ENCODE results near the gene CBX8.

Gene CBX8

GRCh38 chr17:79835470-79835899 is 38.6 kb upstream of the CBX8 start:
- no peak for DNase-seq (ENCODE audit: low read depth)

DNA sequence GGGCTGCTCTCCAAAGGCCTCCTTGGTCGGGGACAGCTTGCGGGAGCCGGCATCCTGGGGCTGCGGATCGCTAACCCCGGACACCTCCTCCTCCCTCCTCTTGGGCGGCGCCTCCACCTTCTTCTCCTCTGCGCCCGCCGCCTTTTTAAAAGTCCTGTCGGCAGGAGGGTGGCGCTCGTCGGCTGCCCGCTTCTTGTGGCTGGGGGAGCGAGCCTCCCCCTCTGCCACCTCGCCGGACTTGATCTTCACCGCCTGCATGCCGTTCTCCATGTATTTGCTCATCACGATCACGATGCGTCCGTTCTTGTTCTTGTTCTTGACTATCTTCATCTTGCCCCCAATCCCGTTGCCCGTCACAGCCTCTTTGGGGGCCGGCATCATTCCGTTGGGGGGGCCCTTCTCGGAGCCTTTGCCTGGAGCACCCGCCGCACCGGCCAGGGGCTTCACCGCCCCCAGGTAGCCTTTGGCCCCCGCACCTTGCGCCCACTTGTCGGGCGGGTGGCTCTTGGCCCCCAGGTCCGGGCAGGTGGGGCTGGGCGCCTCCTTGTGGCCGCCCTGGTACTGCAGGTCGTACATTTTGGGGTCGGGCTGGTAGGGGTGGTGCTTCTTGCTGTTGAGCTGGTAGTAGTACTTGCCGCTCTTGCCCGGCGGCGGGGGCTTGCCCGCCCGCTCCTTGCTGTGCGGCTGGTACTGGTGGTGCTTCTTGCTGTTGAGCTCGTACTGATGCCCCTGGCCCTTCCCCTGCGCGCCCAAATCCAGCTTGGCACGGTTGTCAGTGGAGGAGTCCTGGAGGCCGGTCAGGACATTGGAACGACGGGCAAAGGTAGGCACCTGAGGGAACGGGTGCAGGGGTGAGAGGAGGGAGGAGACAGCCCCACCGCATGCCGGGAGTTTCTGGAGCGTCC is 37.9 kb upstream of the CBX8 start:
- no peak for DNase-seq (ENCODE audit: low read depth)

DNA sequence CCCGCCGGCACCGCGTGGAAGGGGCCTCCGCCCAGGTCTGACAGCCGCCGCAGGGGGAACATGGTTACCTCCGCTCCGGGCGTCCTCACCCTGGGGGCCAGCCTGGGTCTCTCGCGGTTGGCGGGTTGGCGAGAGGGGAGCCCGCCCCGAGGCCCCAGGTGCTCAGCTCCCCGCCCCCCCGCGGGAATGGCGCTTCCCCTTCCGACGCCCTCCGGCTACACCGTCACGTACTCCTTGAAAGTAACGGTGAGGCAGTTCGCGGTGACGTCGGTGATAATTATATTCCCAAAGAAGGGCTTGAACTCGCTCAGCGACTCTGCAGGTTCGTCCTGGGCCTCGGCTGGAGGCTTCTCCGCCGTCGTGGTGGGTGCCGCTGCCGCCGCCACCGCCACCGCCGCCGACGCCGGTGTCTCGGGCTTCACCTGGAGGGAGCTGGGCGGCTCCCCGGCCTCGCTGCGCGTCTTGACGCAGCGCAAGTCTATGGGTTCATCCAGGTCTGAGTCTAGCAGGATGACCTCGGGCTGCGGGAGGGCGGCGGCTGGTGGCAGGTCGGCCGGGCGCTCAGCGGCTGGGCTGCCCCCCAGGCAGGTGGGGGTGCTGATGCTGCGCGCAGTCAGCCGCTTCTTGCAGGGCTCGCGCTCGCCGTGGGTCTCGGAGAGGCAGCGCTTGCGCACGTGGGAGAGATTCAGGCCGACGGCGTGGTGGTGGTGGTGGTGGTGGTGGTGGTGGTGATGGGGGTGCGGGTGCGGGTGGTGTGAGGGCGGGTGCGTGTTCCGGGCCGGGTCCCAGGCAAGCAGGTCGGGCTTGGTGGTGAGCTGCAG is 37.1 kb upstream of the CBX8 start:
- no peak for DNase-seq (ENCODE audit: low read depth)

DNA sequence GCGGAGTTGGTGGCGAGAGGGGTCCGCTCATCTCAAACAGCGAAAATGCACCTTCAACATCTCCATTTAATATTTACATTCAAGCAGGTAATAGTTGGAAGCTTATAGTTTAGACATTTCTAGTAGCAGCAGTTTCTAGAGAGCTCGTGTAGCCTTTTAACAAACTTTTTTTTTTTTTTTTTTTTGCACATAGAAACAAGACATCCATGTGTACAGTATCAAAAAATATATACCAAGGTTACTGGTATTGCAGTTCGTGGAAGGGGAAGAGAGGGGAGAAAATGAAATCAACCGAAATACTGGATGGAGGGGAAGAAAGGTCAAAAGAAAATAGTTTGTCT is 36.2 kb upstream of the CBX8 start:
- DNase-seq (ENCODE audit: low read depth), result no peak

DNA sequence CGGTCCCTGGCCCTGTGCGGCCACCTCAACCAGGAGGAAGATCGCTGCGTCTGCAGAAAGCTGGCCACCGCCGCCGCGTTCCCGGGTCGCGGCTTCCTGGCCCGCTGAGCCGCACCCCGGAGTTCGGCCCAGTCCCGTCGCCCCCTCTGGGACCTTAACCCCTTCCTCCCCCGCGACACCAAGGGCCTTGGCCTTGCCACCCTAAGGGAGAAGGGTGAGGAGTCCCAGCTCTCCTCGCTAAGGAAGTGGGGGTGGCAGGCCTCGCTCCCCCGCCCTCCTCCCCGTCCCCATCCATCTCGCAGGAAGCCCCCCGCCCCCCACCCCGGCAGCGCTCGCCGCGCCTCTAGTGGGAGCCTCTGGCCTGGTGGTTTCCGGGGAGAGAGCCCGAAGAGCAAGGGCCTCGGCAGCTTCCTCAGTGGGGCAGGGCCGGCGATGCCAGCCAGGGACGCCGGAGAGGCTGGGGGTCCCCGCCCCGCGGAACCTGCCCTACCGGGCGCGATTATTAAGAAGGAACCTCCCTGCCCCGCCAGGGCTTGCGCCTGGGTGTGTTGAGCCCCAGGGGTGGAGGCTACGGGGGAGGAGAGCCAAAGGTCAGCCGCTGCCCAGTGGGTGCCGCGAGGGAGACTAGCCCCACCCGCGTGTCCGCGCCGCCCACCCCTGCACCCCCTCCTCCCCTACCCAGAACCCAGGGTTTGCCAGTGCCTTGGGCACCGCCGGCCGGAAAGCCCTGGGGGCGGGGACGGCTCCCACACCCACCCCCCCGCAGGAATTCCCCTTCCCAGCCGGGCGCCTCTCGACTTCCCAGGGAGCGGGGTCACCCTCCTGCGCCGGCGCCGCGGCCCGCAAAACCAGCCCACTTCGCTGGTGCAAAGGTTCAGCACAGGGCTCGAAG is 35.6 kb upstream of the CBX8 start:
- DNase-seq (ENCODE audit: low read depth), result no peak

- no peak for DNase-seq (ENCODE audit: low read depth)
Observed at GRCh38 chr17:79831265-79832217, 34.7 kb upstream of the CBX8 start.

DNA sequence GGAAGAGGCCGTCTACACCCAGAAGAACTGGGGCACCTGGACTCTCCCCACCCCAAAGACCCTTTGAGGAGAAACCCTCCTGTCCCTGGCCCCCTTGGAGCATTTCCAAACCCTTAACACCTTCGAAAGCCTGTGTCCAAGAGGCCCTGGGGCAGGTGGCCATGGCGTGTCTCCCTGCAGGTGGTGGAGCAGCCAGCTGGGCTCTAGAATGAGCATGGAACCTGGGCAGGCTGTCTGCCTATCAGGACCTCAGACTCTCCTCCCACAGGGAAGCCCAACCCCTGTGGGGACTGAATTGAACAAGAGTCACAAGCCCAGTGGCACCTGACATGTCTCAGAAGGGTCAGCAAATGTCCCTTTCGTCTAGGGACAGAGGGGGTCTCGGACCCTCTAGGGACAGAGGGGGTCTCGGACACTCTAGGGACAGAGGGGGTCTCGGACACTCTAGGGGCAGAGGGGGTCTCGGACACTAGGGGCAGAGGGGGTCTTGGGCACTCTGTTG is 33.9 kb upstream of the CBX8 start:
- DNase-seq (ENCODE audit: low read depth), result no peak

- DNase-seq (ENCODE audit: low read depth), result no peak
Observed at GRCh38 chr17:79830303-79830702, 33.4 kb upstream of the CBX8 start.

- DNase-seq (ENCODE audit: low read depth), result no peak
Observed at GRCh38 chr17:79829457-79829856, 32.6 kb upstream of the CBX8 start.

- DNase-seq (ENCODE audit: low read depth), result no peak
Observed at GRCh38 chr17:79829004-79829403, 32.1 kb upstream of the CBX8 start.

DNA sequence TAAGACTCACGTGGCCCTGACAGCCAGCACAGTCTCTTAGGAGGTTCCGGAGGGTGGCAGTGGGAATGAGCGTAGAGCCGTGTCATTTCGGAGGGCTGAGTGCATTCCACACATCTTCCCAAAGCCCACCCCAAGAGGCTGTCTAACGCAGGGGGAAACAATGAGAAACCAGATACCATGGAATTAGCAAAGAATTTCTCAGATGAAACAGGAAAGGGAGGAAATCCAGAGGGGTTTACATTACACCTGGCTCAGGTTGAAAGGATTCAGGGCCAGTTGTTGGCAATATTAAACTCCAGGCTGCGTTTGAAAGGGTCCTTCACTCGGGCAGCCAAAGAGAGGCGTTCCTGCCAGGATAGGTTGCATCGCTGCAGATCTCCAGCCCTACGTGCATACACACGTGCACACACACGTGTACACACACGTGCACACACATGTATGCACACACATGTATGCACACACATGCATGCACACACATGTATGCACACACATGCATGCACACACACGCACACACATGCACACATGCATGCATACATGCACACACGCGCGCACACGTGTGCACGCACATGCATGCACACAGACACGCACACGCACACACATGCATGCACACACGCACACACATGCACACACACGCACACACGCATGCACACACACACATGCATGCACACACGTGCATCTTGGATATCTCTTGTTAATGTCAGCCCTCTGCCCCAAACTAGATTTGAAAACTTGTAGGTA is 30.1 kb upstream of the CBX8 start:
- DNase-seq (ENCODE audit: low read depth), result no peak

- no peak for DNase-seq (ENCODE audit: low read depth)
Observed at GRCh38 chr17:79826204-79826680, 29.4 kb upstream of the CBX8 start.

- DNase-seq (ENCODE audit: low read depth), result no peak
Observed at GRCh38 chr17:79825580-79825921, 28.7 kb upstream of the CBX8 start.

DNA sequence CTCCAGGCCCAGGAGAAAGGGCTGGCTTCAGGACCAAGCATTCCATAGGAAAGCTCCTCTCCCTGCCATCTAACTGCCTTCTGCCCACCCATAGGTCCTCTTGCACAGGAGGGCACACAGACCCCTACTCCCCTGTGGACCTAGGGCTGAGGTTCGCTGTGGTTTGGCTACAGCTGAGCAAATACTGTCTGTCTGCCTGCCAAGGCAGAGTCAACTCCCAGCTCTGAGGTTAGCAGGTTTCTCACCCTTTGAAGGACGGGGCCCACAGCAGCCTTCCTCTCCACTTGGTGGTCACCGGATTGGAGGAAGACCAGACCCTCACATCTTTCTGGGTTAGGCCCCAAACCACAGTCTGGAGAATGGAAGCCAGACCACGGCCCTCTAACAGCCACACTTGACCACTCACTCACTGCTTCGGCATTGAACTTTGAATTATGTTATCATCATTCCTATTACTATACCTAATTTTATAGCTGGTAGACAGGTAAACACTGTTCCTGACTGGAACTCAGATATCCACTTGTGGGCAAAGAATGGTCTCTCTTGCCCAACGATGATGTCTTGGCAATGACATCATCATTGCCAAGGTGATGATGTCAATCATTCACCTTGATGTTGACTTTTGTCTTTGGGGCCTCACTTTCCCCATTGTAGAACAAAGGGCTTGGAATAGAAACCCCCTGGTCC is 28.2 kb upstream of the CBX8 start:
- DNase-seq (ENCODE audit: low read depth), result no peak

DNA sequence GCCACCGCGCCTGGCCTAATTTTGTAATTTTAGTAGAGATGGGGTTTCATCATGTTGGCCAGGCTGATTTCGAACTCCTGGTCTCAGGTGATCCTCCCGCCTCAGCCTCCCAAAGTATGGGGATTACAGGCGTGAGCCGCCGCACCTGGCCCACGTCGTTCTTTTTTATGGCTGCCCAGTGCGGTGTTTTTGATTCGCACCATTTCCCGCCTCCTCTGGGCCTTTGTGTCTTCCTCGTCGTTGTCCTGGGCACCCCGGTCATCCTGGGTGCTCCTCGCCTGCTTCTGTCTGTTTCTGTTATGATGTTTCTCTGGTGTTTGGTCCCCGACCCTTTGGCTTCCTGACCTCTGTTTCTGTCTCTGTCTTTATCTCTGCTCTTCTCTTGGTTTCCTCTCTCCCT is 27.4 kb upstream of the CBX8 start:
- no peak for DNase-seq (ENCODE audit: low read depth)

DNA sequence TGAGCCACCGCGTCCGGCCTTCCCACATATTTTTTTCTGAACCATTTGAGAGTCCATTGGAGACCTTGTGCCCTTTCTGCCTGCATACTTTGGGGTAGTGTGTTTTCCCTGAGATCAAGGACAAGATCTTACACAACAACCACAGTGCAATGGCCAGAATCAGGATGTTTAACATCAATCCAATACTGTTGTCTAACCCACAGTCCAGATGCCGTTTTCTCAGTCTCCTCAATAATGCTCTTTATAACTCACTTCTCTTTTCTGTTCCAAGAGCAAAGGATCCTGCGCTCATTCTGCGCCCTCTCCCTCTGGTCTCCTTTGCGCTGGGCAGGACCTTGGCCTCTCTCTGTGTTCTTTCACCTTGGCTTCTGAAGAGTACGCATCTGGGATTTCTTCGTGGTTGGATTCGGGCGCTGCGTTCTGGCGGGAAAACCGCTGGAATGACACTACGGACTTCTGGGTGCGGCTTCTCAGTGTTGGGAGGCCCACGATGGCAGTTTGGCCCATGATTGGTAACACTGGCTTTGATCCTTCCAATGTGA is 25.8 kb upstream of the CBX8 start:
- DNase-seq (ENCODE audit: low read depth), result no peak

- DNase-seq (ENCODE audit: low read depth), result no peak
Observed at GRCh38 chr17:79821331-79822095, 24.6 kb upstream of the CBX8 start.

DNA sequence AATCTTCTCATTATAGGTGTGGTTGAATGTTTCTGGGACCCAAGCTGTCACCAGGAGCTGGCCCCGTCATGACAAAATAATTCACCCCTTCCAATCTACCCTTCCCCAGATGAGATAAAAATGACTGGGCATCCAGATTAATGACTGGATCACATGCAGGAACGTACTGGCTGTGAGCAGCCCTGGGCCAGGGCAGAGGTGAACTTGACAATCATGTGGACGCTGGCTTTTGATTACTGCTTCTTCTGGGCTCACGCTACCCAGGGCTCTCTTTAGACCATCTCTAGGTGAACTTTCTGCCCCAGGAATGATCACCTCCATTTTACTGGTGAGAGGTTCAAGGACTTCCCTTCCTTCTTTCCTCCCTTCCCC is 24.1 kb upstream of the CBX8 start:
- DNase-seq (ENCODE audit: low read depth), result no peak
